ENCODE results near the gene CD22. TPM values are rescaled to one million over a fixed set of nuclear protein-coding genes. Genes with fewer than 3 reads are reported as not detected.

CD22 gene
- total RNA-seq, 1 experiment from 2014 or later, result not detected

DNA sequence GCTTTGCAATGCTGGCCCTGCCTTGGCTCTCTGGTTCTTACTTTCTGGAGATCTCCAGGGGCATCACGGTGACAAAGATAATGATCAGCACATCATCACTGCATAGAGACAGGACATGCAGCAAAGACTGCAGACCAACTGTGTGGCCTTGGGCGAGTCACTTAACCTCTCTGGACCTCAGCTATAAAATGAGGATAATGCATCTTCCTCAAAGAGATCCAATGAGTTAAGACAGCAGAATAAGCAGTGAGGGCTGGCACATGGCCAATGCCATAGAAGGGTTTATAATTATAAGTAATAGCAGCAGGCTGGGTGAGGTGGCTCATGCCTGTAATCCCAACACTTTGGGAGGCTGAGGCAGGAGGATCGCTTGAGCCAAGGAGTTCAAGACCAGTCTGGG is 34.7 kb upstream of the CD22 start:
- no peaks in the 10 kb centered on the region for H3K36me3 Mint-ChIP-seq (ENCODE audit: insufficient read depth in 1 of 3, low read depth in 3 of 3)
- H3K4ac ChIP-seq (ENCODE audit: low read depth, low read length), result no peak overlapping the region
- WGBS (ENCODE audit: extremely low coverage, insufficient read length, low lambda C conversion rate), result no CpG with 5 or more reads among the region's 3 CpGs

More for the DNA sequence above, 34.7 kb upstream of the CD22 start:
- no peak for DNase-seq
- TF ChIP-seq, protein P1, sequence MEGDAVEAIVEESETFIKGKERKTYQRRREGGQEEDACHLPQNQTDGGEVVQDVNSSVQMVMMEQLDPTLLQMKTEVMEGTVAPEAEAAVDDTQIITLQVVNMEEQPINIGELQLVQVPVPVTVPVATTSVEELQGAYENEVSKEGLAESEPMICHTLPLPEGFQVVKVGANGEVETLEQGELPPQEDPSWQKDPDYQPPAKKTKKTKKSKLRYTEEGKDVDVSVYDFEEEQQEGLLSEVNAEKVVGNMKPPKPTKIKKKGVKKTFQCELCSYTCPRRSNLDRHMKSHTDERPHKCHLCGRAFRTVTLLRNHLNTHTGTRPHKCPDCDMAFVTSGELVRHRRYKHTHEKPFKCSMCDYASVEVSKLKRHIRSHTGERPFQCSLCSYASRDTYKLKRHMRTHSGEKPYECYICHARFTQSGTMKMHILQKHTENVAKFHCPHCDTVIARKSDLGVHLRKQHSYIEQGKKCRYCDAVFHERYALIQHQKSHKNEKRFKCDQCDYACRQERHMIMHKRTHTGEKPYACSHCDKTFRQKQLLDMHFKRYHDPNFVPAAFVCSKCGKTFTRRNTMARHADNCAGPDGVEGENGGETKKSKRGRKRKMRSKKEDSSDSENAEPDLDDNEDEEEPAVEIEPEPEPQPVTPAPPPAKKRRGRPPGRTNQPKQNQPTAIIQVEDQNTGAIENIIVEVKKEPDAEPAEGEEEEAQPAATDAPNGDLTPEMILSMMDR (conservative IDR thresholded peaks at IDR 0.05), result no peak
- Histone ChIP-seq H3K23ac (ENCODE audit: insufficient read length, low read depth, low read length) (no peak overlapping the region), H3K27me3 (ENCODE audit: insufficient read depth, low read length) (no peaks in the 10 kb centered on the region), H3K56ac (ENCODE audit: insufficient read length, low read depth, low read length) (no peak overlapping the region), H2BK20ac (ENCODE audit: low read depth, low read length, poor library complexity, severe bottlenecking) (no peak overlapping the region), H3K27ac (ENCODE audit: insufficient read length, low read depth, low read length) (no peak overlapping the region), H3K14ac (ENCODE audit: insufficient read depth, low read length) (no peak overlapping the region), H4K91ac (ENCODE audit: insufficient read length, low read depth, low read length) (no peak overlapping the region), H3K79me1 (ENCODE audit: insufficient read depth, low read depth, low read length, poor library complexity, severe bottlenecking) (no peaks in the 10 kb centered on the region), H2BK12ac (ENCODE audit: insufficient read length, low read depth, low read length) (no peak overlapping the region), H2BK5ac (ENCODE audit: insufficient read length, low read length) (no peak overlapping the region), H4K5ac (ENCODE audit: insufficient read length, low read depth, low read length) (no peak overlapping the region), H3K23me2 (ENCODE audit: insufficient read length, low read depth, low read length, poor library complexity, severe bottlenecking) (no peaks in the 10 kb centered on the region), H3K9ac (ENCODE audit: extremely low read depth, insufficient read length, low read length) (no peak overlapping the region), H2AK5ac (ENCODE audit: insufficient read length, low read length) (no peak overlapping the region), H2AFZ (ENCODE audit: low read length) (no peak overlapping the region), H3K9me3 (ENCODE audit: control insufficient read depth, low read depth, low read length) (no peaks in the 10 kb centered on the region), H2BK120ac (ENCODE audit: low read depth, low read length, poor library complexity, severe bottlenecking) (no peak overlapping the region), H2BK15ac (ENCODE audit: low read depth, low read length) (no peak overlapping the region), H4K8ac (replicated peaks; ENCODE audit: insufficient read length, low read depth, low read length) (no peak overlapping the region), H4K20me1 (ENCODE audit: control insufficient read depth, insufficient read depth, insufficient read length) (no peaks in the 10 kb centered on the region), H3K4me1 (ENCODE audit: insufficient read depth, low read length) (no peaks in the 10 kb centered on the region), H3K79me2 (ENCODE audit: insufficient read depth, low read length) (no peaks in the 10 kb centered on the region), H3K18ac (ENCODE audit: insufficient read length, low read depth, low read length) (no peak overlapping the region), H3T11ph (ENCODE audit: low read length) (no peak overlapping the region), H3K4me2 (ENCODE audit: insufficient read depth, insufficient read length, low read length) (no peak overlapping the region)
- H3K9me3 Mint-ChIP-seq, result no peaks in the 10 kb centered on the region
- no peak overlapping the region for H3K4me3 Mint-ChIP-seq
- peaks cover 9% of the 10 kb centered on the region for H3K27me3 Mint-ChIP-seq (ENCODE audit: low read depth)
- peak overlapping the region in 1 of 3 experiments; percentile 81; a peak in 1 of 7 replicates for H3K27ac Mint-ChIP-seq
- H3K4me1 Mint-ChIP-seq, result peaks cover 17 to 20% of the 10 kb centered on the region in 2 experiments

Measured in H9 (cell line).